NCI-H524 (cell line): ENCODE results near the gene LYRM4.

Experiments used
- DNase-seq, 2 experiments: peaks; one replicate each; lab custom pipeline; 2025; lab: John Stamatoyannopoulos, UW

Gene LYRM4

GRCh38 chr6:5205877-5206850, 54.6 kb downstream of the LYRM4 start:
- DNase-seq = no peak

- DNase-seq = no peak
These were observed 55.7 kb downstream of the LYRM4 start for GRCh38 chr6:5205035-5205507.

- no peak for DNase-seq
These were observed 56.4 kb downstream of the LYRM4 start for GRCh38 chr6:5204376-5204775.

- peak; percentile 84 to 95 for DNase-seq
These were observed 57.2 kb downstream of the LYRM4 start for GRCh38 chr6:5203546-5203945.

- DNase-seq = no peak
These were observed 57.8 kb downstream of the LYRM4 start for GRCh38 chr6:5202941-5203340.

- peak in 1 of 2 experiments; percentile 37 for DNase-seq
These were observed 58.5 kb downstream of the LYRM4 start for GRCh38 chr6:5202206-5202605.

GRCh38 chr6:5201271-5201670, 59.5 kb downstream of the LYRM4 start:
- DNase-seq = peak; percentile 55 to 83

- DNase-seq = no peak
These were observed 61.0 kb downstream of the LYRM4 start for GRCh38 chr6:5199702-5200101.

GRCh38 chr6:5199283-5199682, 61.5 kb downstream of the LYRM4 start:
- no peak for DNase-seq

- DNase-seq = no peak
These were observed 63.7 kb downstream of the LYRM4 start for GRCh38 chr6:5197084-5197483.

GRCh38 chr6:5192135-5192794, 68.5 kb downstream of the LYRM4 start:
- no peak for DNase-seq

- DNase-seq = no peak
These were observed 69.0 kb downstream of the LYRM4 start for GRCh38 chr6:5191722-5192121.

GRCh38 chr6:5191222-5191621, 69.5 kb downstream of the LYRM4 start:
- DNase-seq = no peak

- no peak for DNase-seq
These were observed 70.2 kb downstream of the LYRM4 start for GRCh38 chr6:5190507-5190906.

GRCh38 chr6:5188646-5189045, 72.1 kb downstream of the LYRM4 start:
- DNase-seq = no peak

- no peak for DNase-seq
These were observed 75.9 kb downstream of the LYRM4 start for GRCh38 chr6:5184878-5185277.

GRCh38 chr6:5184218-5184617, 76.5 kb downstream of the LYRM4 start:
- peak in 1 of 2 experiments; percentile 8 for DNase-seq

GRCh38 chr6:5181510-5182317, 79.0 kb downstream of the LYRM4 start:
- DNase-seq = no peak

- no peak for DNase-seq
These were observed 80.1 kb downstream of the LYRM4 start for GRCh38 chr6:5180636-5181035.

GRCh38 chr6:5179917-5180316, 80.8 kb downstream of the LYRM4 start:
- DNase-seq = peak in 1 of 2 experiments; percentile 7

- no peak for DNase-seq
These were observed 81.9 kb downstream of the LYRM4 start for GRCh38 chr6:5178806-5179205.

- DNase-seq = no peak
These were observed 85.1 kb downstream of the LYRM4 start for GRCh38 chr6:5175635-5176034.
